SW480 (cell line): ENCODE data around the gene SMIM15.

Experiments
- DNase-seq: peaks from one replicate; pipeline ENCODE4 v3.0.0-alpha.2; 2016; ENCODE audit warnings: low spot score

The SMIM15 gene

DNA sequence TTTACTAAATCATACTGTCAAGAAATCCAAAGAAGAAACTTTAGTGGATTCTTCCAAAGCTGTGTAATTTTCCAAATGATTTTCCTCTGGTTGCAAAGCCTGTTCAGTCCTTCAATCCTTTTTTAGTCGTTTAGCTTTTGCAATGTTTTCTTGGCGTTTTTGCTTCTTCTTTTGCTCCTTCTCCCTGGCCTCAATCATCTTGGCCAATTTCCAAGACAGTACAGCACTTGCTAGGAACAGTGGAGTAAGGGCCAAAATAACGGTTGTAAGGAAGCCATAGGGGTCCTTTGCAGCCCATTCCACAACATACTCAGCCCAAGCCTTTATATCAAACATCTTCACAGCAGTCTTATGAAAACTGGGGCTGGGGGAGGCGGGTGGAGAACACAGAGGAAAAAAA, 2.4 kb downstream of the SMIM15 start:
- DNase-seq, result no peak

DNA sequence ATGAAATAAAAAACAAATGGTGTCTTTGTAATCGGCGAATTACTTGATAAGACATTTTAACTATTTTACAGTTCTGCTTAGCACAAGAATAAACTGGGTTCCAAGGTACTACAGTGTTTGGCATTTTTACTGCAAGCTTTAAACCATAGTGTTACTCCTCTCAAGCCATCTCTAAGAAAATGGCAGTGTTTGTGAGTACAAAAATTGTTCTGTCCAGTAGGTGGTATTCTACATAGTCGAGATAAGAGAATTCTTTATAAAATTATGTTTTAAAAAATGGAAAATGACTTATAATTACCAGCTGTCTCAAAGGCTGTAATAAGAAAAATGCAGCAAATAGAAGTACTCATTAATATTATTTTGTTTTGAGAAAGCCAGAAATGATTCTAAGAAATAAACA, 3.2 kb downstream of the SMIM15 start:
- no peak for DNase-seq

DNA sequence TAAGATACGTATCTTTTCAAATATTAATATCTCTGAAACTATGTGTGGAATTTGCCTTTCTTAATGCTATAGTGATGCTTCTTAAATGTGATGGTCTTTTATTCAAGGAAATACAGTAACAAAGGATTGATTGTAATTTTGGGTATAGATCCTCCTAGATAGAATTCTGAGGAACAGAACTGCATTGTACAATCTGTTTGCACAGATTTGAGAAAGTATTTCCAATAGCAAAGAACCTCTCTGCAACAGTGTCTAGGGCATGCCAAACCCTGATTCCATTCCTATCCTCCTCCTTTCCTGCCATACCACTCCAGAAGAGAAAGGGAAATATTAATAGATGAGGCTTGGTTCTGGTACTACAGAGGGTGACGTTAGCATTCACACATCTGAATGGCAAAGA, 10.4 kb downstream of the SMIM15 start:
- DNase-seq, result no peak

DNA sequence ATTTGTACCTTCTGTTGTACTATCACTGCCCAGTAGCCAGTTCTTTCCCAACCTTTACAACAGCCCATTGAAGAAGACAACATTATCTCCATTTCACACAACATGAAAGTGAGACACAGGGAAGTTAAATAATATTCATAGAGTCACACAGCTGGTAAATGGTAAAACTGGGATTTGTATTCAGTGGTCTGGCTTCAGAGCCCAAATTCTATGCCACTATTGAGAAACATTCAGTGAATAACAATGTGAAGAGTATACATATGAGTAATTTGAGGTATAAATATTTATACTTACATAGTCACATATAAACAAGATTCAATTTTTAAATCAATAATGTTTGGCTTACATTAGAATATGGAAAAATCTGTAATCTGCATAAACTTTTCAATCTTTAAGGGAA, 13.8 kb downstream of the SMIM15 start:
- DNase-seq, result no peak

DNA sequence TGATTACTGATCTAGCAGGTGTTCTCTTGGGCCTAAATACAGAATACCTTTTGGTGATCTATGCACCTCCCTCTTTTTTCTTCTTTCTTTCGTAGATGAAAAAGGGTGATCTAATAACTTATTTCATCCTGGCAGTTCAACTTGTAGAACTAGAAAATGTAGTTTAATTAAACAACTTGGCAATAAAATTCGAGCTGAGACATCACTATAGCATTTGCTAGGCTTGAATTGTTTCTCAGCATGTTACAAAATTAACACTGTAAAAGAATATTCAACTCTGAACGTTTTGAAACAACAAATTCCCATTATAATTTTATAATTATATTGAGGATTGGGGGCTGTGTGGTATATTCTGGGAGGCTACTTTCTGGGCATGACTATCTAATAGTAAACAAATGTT, 19.5 kb downstream of the SMIM15 start:
- no peak for DNase-seq

DNA sequence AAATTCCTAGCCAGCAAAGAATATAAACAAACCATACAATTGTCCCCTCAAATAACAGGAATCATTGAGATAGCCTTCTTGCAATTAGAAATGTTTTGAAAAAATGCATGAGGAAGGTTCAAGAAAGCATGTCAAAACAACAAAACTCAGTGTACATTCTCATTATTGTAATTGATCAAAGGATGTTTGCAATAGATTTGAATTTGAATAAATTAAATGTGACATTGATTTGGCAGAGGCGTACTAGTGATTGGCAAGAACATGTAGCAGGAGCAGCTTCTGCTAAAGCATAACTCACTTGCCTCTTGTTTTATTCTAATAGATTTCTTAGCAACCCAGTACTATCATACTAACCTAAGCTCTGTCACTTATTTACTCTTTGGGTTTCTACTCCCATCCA, 19.9 kb downstream of the SMIM15 start:
- DNase-seq, result no peak

DNA sequence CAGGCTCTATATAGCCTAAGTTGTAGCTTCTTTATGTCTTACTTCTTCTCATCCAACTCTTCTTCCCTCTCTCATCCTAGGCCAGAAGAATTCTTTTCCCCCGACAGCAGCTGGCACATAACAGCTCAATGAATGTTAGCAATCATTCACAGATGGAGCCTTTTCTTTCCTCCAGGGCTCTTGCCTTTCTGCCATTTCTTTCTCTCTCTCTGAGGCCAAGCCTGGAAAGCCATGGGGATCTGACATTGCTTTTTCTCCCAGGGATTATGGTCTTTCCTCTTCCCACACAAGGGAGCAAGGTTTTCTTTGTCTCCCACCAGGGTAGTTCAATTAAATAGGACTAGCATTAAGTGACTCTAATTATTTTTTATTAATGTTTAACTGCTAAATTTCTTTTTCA, 20.5 kb downstream of the SMIM15 start:
- no peak for DNase-seq

DNA sequence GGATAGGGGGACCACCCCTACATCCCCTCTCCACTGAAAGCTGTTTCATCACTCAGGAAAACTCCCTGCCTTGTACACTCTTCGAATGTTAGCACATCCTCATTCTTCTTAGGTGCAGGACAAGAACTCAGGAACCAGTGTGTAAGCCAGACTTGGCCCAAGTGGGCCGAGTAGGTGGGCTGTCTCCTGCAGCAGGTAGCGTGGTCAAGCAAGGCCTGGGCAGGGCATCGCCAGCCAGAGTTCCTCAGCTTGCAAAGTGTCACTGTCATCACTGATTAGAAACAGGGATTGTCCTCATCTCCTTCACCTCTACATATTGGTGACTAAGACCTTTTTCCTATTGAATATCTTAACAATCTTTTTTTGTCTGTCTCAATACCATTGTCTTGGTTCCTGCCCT, 22.3 kb downstream of the SMIM15 start:
- no peak for DNase-seq

DNA sequence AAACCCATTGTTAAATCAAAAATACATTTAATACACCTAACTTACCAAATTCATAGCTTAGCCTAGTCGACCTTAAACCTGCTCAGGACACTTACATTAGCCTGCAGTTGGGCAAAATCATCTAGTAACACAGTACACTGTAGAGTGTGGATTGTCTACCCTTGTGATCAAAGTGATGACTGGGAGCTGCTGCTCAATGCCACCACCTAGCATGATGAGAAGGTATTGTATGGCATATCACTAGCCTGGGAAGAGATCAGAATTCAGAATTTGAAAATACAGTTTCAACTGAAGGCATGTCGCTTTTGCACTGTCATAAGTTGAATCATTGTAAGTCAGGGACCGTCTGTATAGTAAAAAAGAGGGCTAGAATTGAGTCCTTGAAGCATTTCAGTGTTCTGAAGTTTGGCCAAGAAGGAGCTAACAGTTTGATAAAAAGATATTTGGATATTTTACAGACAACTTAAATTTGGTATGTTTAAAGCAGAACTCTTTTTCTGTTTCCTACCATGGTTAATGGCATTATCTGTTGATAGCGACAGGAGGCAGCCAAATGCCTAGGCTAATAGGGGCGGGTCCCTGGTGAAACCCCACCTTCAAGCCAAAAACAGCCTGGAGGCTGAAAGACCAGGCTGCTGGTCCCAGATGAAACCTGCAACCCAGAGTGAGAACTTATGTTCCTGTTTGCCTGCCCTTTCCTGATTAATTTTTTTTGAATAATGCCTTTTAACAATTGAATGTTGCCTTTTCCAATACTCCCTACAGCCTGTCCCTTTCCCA, 23.0 kb downstream of the SMIM15 start:
- DNase-seq, result peak; percentile 5

DNA sequence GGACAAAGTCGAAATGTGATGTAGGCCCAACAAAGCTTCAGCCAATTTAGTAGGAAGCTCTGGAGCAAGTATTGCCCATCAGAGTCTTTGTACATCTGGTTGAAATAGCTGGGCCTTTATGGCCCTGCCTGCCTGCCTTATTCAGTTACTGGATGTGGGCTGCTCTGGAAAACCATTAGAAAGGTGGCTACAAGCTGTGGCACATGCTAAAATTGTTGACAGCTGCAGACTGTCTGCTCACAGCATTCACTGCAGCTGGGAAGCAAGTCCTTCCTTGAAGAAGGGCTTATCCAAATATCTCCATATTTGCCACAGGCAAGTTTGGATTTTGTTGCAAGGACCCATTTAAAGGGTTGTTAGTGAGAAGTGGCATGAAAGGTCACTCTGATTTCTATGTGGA, 24.4 kb downstream of the SMIM15 start:
- DNase-seq, result no peak

DNA sequence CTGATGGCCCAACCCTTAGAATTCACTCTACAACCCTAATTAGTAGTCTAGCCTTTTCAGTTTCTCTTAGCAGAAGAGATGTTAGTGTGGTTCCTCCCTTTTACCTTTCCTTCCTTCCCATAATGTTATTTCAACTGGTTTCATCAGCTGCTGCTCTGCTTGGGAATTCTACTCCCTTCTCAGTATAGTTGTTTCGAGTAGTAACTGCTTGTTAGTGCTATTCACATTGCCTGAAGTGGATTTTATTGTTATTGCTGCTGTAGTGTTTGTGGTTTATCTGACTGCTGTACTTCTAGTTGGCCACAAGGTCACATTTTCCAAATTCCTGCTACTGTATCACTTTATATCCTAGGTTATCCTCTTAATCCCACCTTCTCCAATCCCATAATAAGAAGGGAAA, 29.7 kb downstream of the SMIM15 start:
- DNase-seq, result peak; percentile 37

DNA sequence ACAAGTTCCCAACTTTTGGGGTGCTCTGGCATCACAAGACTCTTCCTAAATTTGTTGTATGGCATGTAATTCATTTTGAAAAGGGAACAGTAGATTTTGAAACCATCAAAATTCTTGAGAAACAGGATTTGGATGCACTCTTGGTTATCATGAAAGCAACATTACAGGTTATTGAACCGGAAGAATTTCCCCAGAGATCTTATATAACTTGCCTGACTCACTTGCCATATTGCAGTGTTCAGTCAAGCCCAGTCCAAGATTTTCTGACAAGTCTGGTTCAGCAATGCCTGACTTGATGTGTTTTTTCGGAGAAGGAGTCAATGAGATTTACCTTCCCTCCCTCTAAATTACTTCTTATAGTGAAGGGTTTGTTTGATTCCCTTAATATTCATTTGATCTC, 32.0 kb downstream of the SMIM15 start:
- DNase-seq, result no peak

DNA sequence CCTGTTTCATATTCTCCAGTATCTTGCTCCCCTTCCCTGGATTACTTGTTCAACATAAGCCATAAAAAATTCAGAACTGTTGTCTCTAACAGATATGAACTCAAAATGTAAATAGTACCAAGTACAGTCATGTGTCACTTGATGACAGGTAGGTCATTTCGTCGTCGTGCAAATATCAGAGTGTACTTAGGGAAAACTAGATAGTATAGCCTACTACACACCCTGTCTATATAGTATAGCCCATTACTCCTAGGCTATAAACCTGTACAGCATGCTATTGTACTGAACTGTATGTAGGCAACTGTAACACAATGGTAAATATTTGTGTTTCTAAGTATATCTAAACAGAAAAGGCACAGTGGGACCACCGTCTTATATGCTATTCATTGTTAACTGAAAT, 39.1 kb downstream of the SMIM15 start:
- no peak for DNase-seq

DNA sequence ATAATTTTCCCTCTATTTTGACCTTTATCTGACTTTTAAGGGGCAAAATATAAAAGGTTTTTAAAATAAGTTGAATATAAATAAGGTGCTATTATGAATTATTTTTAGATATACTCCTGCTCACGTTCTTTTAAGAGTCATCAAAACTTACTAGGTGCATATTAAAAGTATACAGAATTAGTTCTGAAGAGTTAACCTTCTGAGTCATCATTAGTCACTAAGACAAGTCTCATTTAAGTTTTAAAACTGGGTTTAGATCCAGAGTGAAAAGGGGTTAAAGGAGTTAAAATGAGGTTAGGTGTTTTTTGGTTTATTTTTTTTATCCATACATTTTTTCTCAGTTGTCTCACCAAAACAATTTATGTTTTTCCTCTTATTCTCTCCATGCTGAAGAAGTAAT, 41.7 kb downstream of the SMIM15 start:
- no peak for DNase-seq

DNA sequence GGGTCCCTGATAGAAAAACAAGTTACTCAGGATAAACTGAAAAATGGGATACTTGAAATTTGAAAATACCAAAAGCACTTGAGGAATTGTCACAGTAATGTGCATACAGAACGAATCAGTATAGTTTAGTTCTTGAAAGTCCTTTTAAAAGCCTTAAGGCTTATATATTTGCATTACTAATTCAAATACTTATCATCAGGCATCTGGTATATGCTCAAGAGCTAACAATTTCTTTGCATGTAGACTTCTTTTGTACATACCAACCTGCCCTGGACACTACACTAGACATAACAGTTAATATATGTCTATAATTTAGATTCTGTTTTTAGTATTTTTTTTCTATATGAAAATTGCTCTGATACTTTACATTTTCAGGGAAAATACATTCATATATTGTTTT, 43.2 kb downstream of the SMIM15 start:
- no peak for DNase-seq

DNA sequence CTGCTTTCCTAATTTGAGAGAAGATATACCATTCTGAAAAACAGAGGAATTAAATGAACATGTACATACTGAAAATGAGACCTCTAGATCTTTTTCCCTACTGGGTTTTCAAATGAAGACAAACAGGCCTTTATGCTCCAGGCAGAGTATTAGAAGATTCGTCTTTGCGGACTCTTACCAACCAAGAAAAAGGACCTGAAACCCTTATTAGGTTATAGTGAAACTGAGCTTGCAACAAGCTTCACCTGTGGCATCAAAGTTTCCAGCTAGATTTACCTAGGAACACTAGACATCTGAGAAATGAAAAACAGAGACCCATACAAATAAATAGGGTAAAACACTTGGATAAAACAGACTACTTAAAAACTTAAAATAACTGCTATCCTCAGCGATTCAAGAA, 46.3 kb downstream of the SMIM15 start:
- DNase-seq, result no peak

DNA sequence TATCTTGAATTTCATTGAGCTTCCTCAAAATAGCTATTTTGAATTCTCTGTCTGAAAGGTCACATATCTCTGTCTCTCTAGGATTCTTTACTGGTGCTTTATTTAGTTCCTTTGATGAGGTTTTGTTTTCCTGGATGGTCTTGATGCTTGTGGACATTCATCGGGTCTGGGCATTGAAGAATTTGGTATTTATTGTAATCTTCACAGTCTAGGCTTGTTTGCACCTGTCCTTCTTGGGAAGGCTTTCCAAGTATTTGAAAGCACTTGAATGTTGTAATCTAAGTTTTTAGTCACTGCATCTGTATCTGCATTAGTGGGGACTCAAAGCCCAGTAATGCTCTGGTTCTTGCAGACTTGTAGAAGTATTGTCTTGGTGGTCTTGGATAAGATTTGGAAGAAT, 47.8 kb downstream of the SMIM15 start:
- DNase-seq, result no peak
